Measurements from ENCODE around the gene SLC6A20.

The SLC6A20 gene

GRCh38 chr3:45779746-45780735 is 16.3 kb downstream of the SLC6A20 start:
- in situ Hi-C loops (cut with MboI; ENCODE audit: low sequenced_read_pairs): no loop called here

- in situ Hi-C loops (cut with MboI; ENCODE audit: low sequenced_read_pairs): no loop called here
Observed at GRCh38 chr3:45778761-45779201, 17.6 kb downstream of the SLC6A20 start.

- in situ Hi-C loops (cut with MboI; ENCODE audit: low sequenced_read_pairs): no loop called here
Observed at GRCh38 chr3:45777746-45778386, 18.5 kb downstream of the SLC6A20 start.

- in situ Hi-C loops (cut with MboI; ENCODE audit: low sequenced_read_pairs): no loop called here
Observed at GRCh38 chr3:45777111-45777745, 19.1 kb downstream of the SLC6A20 start.

GRCh38 chr3:45776611-45777010 is 19.7 kb downstream of the SLC6A20 start:
- in situ Hi-C loops (cut with MboI; ENCODE audit: low sequenced_read_pairs): no loop called here

GRCh38 chr3:45776301-45776595 is 20.1 kb downstream of the SLC6A20 start:
- in situ Hi-C loops (cut with MboI; ENCODE audit: low sequenced_read_pairs): no loop called here

- in situ Hi-C loops (cut with MboI; ENCODE audit: low sequenced_read_pairs): no loop called here
Observed at GRCh38 chr3:45775571-45776300, 20.6 kb downstream of the SLC6A20 start.

GRCh38 chr3:45774581-45775521 is 21.5 kb downstream of the SLC6A20 start:
- in situ Hi-C loops (cut with MboI; ENCODE audit: low sequenced_read_pairs): loop anchor here (25.0 kb wide), 1 partner anchor 287 kb away; no protein-coding TSS in a partner anchor

- in situ Hi-C loops (cut with MboI; ENCODE audit: low sequenced_read_pairs): loop anchor here (25.0 kb wide), 1 partner anchor 288 kb away; no protein-coding TSS in a partner anchor
Observed at GRCh38 chr3:45773714-45774449, 22.5 kb downstream of the SLC6A20 start.

- in situ Hi-C loops (cut with MboI; ENCODE audit: low sequenced_read_pairs): loop anchor here (25.0 kb wide), 1 partner anchor 289 kb away; no protein-coding TSS in a partner anchor
Observed at GRCh38 chr3:45773072-45773471, 23.3 kb downstream of the SLC6A20 start.

- in situ Hi-C loops (cut with MboI; ENCODE audit: low sequenced_read_pairs): loop anchor here (25.0 kb wide), 1 partner anchor 290 kb away; no protein-coding TSS in a partner anchor
Observed at GRCh38 chr3:45772341-45773035, 23.8 kb downstream of the SLC6A20 start.

GRCh38 chr3:45771831-45772230 is 24.5 kb downstream of the SLC6A20 start:
- in situ Hi-C loops (cut with MboI; ENCODE audit: low sequenced_read_pairs): loop anchor here (25.0 kb wide), 1 partner anchor 290 kb away; no protein-coding TSS in a partner anchor

GRCh38 chr3:45771166-45771775 is 25.1 kb downstream of the SLC6A20 start:
- in situ Hi-C loops (cut with MboI; ENCODE audit: low sequenced_read_pairs): loop anchor here (25.0 kb wide), 1 partner anchor 291 kb away; no protein-coding TSS in a partner anchor

- in situ Hi-C loops (cut with MboI; ENCODE audit: low sequenced_read_pairs): loop anchor here (25.0 kb wide), 1 partner anchor 296 kb away; no protein-coding TSS in a partner anchor
Observed at GRCh38 chr3:45765958-45766357, 30.4 kb downstream of the SLC6A20 start.

- in situ Hi-C loops (cut with MboI; ENCODE audit: low sequenced_read_pairs): loop anchor here (25.0 kb wide), 1 partner anchor 297 kb away; no protein-coding TSS in a partner anchor
Observed at GRCh38 chr3:45765266-45765851, 31.0 kb downstream of the SLC6A20 start.

- in situ Hi-C loops (cut with MboI; ENCODE audit: low sequenced_read_pairs): loop anchor here (25.0 kb wide), 1 partner anchor 299 kb away; no protein-coding TSS in a partner anchor
Observed at GRCh38 chr3:45763303-45763675, 33.0 kb downstream of the SLC6A20 start.
